Activated CD4-positive, alpha-beta T cell treated with anti-CD3 and anti-CD28 coated beads for 24 hours (primary cell): ENCODE results near the gene OSBPL1A.
A peak's percentile ranks its signal among the peaks of the same experiment; 100 is the strongest.

Experiments used
- DNase-seq, 2 donors: peaks; one replicate each; pipeline ENCODE4 v3.0.0-alpha.2; 2020; ENCODE audit warnings: low read depth in 2 of 2

OSBPL1A gene

GRCh38 chr18:24397694-24398368 lies at the start of gene OSBPL1A:
OSBPL1A (minus strand) TSS chr18:24397824; CDS start chr18:24377533, 20,291 bp downstream.
- DNase-seq: peak; percentile 62 to 80

GRCh38 chr18:24446953-24447538 lies 49.4 kb upstream of the OSBPL1A start:
- no peak for DNase-seq

GRCh38 chr18:24446453-24446852 lies 48.8 kb upstream of the OSBPL1A start:
- DNase-seq: no peak

GRCh38 chr18:24443870-24444269 lies 46.2 kb upstream of the OSBPL1A start:
- no peak for DNase-seq

- DNase-seq: no peak
Observed at GRCh38 chr18:24436939-24437338, 39.3 kb upstream of the OSBPL1A start.

DNA sequence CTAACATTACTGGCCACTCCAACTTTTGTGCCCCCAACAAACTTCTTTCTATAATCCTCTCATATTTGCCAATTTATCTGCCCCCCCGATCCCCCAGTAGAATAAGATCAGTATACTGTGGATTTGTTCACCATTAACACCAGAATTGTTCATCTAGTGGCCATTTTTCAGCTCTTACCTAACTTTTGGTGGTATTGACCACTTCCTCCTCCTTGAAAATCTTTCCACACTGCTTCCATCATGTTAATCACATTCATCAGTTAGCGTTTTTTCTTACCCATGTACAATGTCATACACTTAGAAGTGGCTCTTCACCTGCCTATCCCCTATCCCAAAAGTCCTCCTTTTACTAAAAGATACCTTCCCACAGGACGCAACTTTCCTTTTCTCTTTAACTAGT lies 35.0 kb upstream of the OSBPL1A start:
- no peak for DNase-seq

DNA sequence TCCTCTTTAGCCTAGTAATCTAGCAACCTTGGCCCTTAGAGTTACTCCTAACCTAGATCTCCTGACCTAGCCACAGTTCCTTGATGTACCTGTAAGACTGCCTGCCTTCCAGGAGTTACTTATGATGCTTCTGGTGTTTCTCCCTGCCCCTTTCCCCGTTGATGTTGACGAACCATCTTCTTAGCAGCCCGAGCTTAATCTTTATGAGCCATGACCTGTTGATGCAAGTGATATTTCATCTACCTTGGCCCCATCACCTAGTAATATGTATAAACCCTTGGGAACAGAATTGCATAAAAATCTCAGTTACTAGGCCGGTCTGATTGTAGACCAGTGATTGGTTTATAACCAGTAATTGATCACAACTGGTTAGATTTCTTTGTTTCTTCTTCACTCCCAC lies 31.6 kb upstream of the OSBPL1A start:
- DNase-seq: no peak

- DNase-seq: no peak
Observed at GRCh38 chr18:24428709-24429108, 31.1 kb upstream of the OSBPL1A start.

- DNase-seq: no peak
Observed at GRCh38 chr18:24427484-24427883, 29.9 kb upstream of the OSBPL1A start.

GRCh38 chr18:24426398-24427294 lies 29.0 kb upstream of the OSBPL1A start, which contains the start of gene IMPACT:
IMPACT (plus strand) TSS chr18:24426670; CDS start chr18:24426757, 87 bp downstream.
- DNase-seq: peak; percentile 61 to 70

- DNase-seq: no peak
Observed at GRCh38 chr18:24426073-24426397, 28.4 kb upstream of the OSBPL1A start.

DNA sequence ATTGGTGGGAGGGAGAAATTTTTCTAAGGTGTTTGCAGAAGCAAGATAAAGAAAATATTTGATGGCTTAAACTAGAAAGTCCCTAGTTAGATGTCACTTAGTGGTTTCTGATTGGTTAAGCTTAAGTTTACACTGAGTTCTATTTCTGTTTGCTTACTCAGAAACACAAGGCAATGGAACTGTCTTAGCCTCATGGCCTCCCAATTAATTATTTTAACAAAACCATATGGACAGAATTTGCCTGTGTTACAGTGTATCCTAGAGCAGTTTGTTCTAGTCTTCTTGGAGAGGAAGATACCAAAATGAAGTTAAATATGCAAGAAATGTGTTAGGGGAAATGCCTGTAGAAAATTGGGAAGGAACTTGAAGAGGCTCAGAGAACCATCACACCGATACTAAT lies 24.2 kb upstream of the OSBPL1A start:
- DNase-seq: no peak

DNA sequence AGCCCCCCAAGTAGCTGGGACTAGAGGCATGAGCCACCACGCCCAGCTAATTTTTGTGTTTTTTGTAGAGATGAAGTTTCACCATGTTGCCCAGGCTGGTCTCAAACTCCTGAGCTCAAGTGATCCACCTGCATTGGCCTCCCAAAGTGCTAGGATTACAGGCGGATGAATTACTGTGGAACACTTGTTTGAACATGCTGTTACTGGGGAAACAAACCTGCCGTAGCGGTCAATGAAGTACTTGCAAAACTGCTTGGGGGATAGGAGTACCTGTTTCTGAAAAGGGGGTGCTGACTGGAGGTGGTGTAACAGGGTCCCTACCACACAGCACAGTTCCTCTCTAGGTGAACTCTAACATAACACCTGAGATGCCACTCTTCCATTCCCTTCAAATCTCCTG lies 22.9 kb upstream of the OSBPL1A start:
- DNase-seq: no peak

DNA sequence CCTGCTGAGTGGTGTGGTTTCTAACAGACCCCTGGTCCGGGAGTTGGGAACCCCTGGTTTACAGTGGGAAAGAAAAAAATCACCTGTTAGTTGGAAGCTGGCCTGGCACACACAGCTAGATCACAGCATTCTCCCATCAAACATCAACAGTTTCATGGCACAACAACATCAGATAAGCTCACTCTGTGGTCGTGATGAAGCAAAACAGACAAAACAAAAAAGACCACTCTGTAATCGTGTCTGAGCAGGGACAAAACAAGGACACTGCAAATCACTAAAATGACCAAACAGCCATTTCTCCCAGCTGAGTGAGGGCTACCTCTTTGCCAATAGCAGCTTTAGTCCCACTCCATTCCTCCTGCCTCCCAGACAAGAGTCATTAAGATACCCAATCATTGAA lies 19.9 kb upstream of the OSBPL1A start:
- DNase-seq: no peak

GRCh38 chr18:24414349-24415003 lies 16.9 kb upstream of the OSBPL1A start:
- peak in 1 of 2 donors; percentile 17 for DNase-seq

GRCh38 chr18:24413148-24413547 lies 15.5 kb upstream of the OSBPL1A start:
- DNase-seq: no peak

- no peak for DNase-seq
Observed at GRCh38 chr18:24408496-24408895, 10.9 kb upstream of the OSBPL1A start.

DNA sequence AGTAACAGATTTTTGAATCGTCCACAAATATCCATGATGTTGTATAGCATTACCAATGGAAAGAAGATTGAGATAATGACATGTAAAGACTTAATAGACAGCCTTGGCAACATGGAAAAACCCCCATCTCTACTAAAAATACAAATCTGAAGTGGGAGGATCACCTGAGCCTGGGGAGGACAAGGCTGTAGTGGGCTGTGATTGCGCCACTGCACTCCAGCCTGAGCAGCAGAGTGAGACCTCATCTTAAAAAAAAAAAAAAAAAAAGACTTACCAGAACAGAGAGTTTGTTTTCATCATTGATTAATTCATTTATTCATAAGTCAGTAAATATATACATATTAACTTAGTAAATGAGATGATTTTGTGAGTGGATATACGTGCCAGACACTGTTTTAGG lies 7.0 kb upstream of the OSBPL1A start:
- no peak for DNase-seq

DNA sequence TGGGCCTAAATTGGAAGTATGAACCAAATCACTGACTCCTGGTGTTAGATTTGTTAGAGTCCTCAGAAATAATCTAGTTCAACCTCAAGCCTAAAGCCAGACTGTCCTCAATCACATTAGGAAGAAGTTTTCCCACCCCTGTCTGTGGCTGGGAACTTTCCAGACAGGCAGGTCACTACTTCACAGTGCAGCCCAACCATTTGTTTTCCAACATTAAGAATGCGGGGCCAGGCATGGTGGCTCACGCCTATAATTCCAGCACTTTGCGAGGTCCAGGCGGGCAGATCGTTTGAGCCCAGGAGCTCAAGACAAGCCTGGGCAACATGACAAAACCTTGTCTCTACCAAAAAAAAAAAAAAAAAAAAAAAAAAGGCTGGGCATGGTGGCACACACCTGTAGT lies 5.5 kb upstream of the OSBPL1A start:
- no peak for DNase-seq

GRCh38 chr18:24402209-24402785 lies 4.7 kb upstream of the OSBPL1A start:
- DNase-seq: no peak

- no peak for DNase-seq
Observed at GRCh38 chr18:24400587-24400986, 3.0 kb upstream of the OSBPL1A start.

GRCh38 chr18:24398540-24398939 lies 916 bp upstream of the OSBPL1A start:
- no peak for DNase-seq
